SJSA1 (cell line): ENCODE results near the gene ANO9. TPM values are rescaled to one million over a fixed set of nuclear protein-coding genes. Genes with fewer than 3 reads are reported as not detected.
"Not testable (repeated sequence)": the region's sequence is repeated elsewhere in the genome, so short reads cannot be mapped to it uniquely, and the experiment has no call there.

Source experiments
- DNase-seq, 2 experiments: peaks; one replicate each; pipeline ENCODE4 v3.0.0-alpha.2; 2015 to 2020; ENCODE audit warnings: low spot score in 2 of 2, low read depth in 1 of 2
- H3K27ac ChIP-seq: fragments of 250-450 bp; sonication (Bioruptor Pico); 2 replicates; pipeline ENCODE4 v1.5.1; 2020; ENCODE audit warnings: mild to moderate bottlenecking, moderate library complexity
- H3K27me3 ChIP-seq: fragments of 250-450 bp; sonication (Bioruptor Pico); replicated peaks from 2 replicates; pipeline ENCODE4 v1.5.1; 2020; ENCODE audit warnings: mild to moderate bottlenecking, moderate library complexity
- H3K36me3 ChIP-seq: fragments of 250-450 bp; sonication (Bioruptor Pico); 2 replicates; pipeline ENCODE4 v1.5.1; 2020; ENCODE audit warnings: mild to moderate bottlenecking
- H3K4me1 ChIP-seq: fragments of 250-450 bp; sonication (Bioruptor Pico); replicated peaks from 2 replicates; pipeline ENCODE4 v1.6.1; 2021; ENCODE audit warnings: mild to moderate bottlenecking
- H3K4me3 ChIP-seq: fragments of 250-450 bp; sonication (Bioruptor Pico); 2 replicates; pipeline ENCODE4 v1.5.1; 2020; ENCODE audit warnings: mild to moderate bottlenecking
- H3K9me3 ChIP-seq: fragments of 250-450 bp; sonication (Bioruptor Pico); replicated peaks from 2 replicates; pipeline ENCODE4 v1.5.1; 2020; ENCODE audit warnings: mild to moderate bottlenecking
- total RNA-seq: library from RNA; depleted of rRNA; stranded (reverse); fragments of >200 nt; shearing (Covaris generic); gene quantifications from 2 replicates; pipeline ENCODE4 v1.2.3, GENCODE V29; 2014

The ANO9 gene
- total RNA-seq, 1 experiment from 2014 or later: not detected

- no peaks in the 10 kb centered on the region for H3K4me1 ChIP-seq
- no peaks in the 10 kb centered on the region for H3K36me3 ChIP-seq
- no peak overlapping the region for H3K27ac ChIP-seq
- no peaks in the 10 kb centered on the region for H3K9me3 ChIP-seq
- no peak overlapping the region for H3K4me3 ChIP-seq
- H3K27me3 ChIP-seq: no peaks in the 10 kb centered on the region
- DNase-seq: no peak
These were observed 781 bp downstream of the ANO9 start for GRCh38 chr11:441043-441417.

- no peaks in the 10 kb centered on the region for H3K4me1 ChIP-seq
- H3K27ac ChIP-seq: no peak overlapping the region
- no peaks in the 10 kb centered on the region for H3K27me3 ChIP-seq
- DNase-seq: no peak
- no peaks in the 10 kb centered on the region for H3K36me3 ChIP-seq
- no peak overlapping the region for H3K4me3 ChIP-seq
- no peaks in the 10 kb centered on the region for H3K9me3 ChIP-seq
These were observed 1.5 kb downstream of the ANO9 start for GRCh38 chr11:440065-441042.

- Histone ChIP-seq H3K27ac (no peak overlapping the region), H3K4me3 (no peak overlapping the region), H3K9me3 (no peaks in the 10 kb centered on the region), H3K27me3 (no peaks in the 10 kb centered on the region), H3K4me1 (no peaks in the 10 kb centered on the region), H3K36me3 (no peaks in the 10 kb centered on the region)
- no peak for DNase-seq
These were observed 2.3 kb downstream of the ANO9 start for GRCh38 chr11:439315-440064.

- DNase-seq: no peak
- Histone ChIP-seq H3K27me3 (no peaks in the 10 kb centered on the region), H3K9me3 (no peaks in the 10 kb centered on the region), H3K4me1 (no peaks in the 10 kb centered on the region), H3K4me3 (no peak overlapping the region), H3K36me3 (no peaks in the 10 kb centered on the region), H3K27ac (no peak overlapping the region)
These were observed 3.5 kb downstream of the ANO9 start for GRCh38 chr11:438101-438844.

GRCh38 chr11:437228-437870 is 4.5 kb downstream of the ANO9 start:
- no peak for DNase-seq
- no peaks in the 10 kb centered on the region for H3K4me1 ChIP-seq
- no peak overlapping the region for H3K27ac ChIP-seq
- H3K4me3 ChIP-seq: no peak overlapping the region
- no peaks in the 10 kb centered on the region for H3K9me3 ChIP-seq
- H3K27me3 ChIP-seq: no peaks in the 10 kb centered on the region
- no peaks in the 10 kb centered on the region for H3K36me3 ChIP-seq

GRCh38 chr11:434999-435740 is 6.6 kb downstream of the ANO9 start:
- H3K36me3 ChIP-seq, DNase-seq, H3K4me1 ChIP-seq, H3K4me3 ChIP-seq, H3K27me3 ChIP-seq, H3K27ac ChIP-seq, H3K9me3 ChIP-seq: not testable (repeated sequence)

- no peaks in the 10 kb centered on the region for H3K27me3 ChIP-seq
- no peaks in the 10 kb centered on the region for H3K4me1 ChIP-seq
- no peak for DNase-seq
- H3K27ac ChIP-seq: no peak overlapping the region
- no peak overlapping the region for H3K4me3 ChIP-seq
- H3K9me3 ChIP-seq: no peaks in the 10 kb centered on the region
- H3K36me3 ChIP-seq: no peaks in the 10 kb centered on the region
These were observed 7.3 kb downstream of the ANO9 start for GRCh38 chr11:434496-434895.

- DNase-seq: no peak
- no peaks in the 10 kb centered on the region for H3K9me3 ChIP-seq
- H3K27ac ChIP-seq: no peak overlapping the region
- no peaks in the 10 kb centered on the region for H3K27me3 ChIP-seq
- no peak overlapping the region for H3K4me3 ChIP-seq
- H3K36me3 ChIP-seq: no peaks in the 10 kb centered on the region
- no peaks in the 10 kb centered on the region for H3K4me1 ChIP-seq
These were observed 8.2 kb downstream of the ANO9 start for GRCh38 chr11:433641-434040.

GRCh38 chr11:433111-433510 is 8.7 kb downstream of the ANO9 start:
- H3K36me3 ChIP-seq: no peaks in the 10 kb centered on the region
- no peaks in the 10 kb centered on the region for H3K27me3 ChIP-seq
- H3K27ac ChIP-seq: no peak overlapping the region
- no peaks in the 10 kb centered on the region for H3K4me1 ChIP-seq
- no peak for DNase-seq
- H3K9me3 ChIP-seq: no peaks in the 10 kb centered on the region
- H3K4me3 ChIP-seq: no peak overlapping the region

GRCh38 chr11:432501-433100 is 9.2 kb downstream of the ANO9 start:
- no peaks in the 10 kb centered on the region for H3K4me1 ChIP-seq
- no peaks in the 10 kb centered on the region for H3K36me3 ChIP-seq
- no peak overlapping the region for H3K4me3 ChIP-seq
- no peaks in the 10 kb centered on the region for H3K9me3 ChIP-seq
- DNase-seq: no peak
- no peak overlapping the region for H3K27ac ChIP-seq
- H3K27me3 ChIP-seq: no peaks in the 10 kb centered on the region

- no peaks in the 10 kb centered on the region for H3K4me1 ChIP-seq
- H3K27me3 ChIP-seq: no peaks in the 10 kb centered on the region
- no peaks in the 10 kb centered on the region for H3K36me3 ChIP-seq
- no peaks in the 10 kb centered on the region for H3K9me3 ChIP-seq
- no peak for DNase-seq
- no peak overlapping the region for H3K27ac ChIP-seq
- no peak overlapping the region for H3K4me3 ChIP-seq
These were observed 9.9 kb downstream of the ANO9 start for GRCh38 chr11:431921-432320.

GRCh38 chr11:429931-430456 is 11.8 kb downstream of the ANO9 start:
- no peaks in the 10 kb centered on the region for H3K9me3 ChIP-seq
- no peaks in the 10 kb centered on the region for H3K27me3 ChIP-seq
- no peak overlapping the region for H3K4me3 ChIP-seq
- H3K27ac ChIP-seq: no peak overlapping the region
- DNase-seq: no peak
- no peaks in the 10 kb centered on the region for H3K4me1 ChIP-seq
- H3K36me3 ChIP-seq: no peaks in the 10 kb centered on the region
